ENCODE measurements around the gene ACSL3. TPM values are rescaled to one million over a fixed set of nuclear protein-coding genes. Genes with fewer than 3 reads are reported as not detected.

The ACSL3 gene
- total RNA-seq, 1 donor from 2014 or later, result 86.4 TPM

DNA sequence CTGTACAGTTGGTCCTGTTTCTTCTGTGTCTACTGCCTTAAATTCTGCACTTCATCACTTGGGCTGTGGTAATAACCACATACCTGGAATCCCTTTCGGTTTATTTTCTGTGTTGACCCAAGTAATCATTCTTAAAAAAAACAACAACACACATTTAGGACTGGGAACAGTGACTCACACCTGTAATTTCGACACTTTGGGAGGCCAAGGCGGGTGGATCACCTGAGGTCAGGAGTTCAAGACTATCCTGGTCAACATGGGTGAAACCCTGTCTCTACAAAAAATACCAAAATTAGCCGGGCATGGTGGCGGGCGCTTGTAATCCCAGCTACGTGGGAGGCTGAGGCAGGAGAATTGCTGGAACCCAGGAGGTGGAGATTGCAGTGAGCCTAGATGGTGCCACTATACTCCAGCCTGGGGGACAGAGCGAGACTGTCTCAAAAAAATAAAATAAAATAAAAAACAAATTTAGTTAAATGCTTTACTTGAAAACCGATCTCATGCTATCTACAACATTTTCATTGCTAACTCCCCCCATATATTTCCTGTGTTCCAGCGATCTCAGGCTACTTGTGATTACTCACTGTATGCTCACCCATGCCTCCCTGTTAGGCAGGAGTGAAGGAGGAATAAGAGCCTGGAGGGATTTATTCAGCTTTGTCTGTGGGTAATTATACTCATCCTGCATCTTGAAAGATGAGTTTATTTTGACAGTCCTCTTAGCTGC lies 18.2 kb downstream of the ACSL3 start:
- DNase-seq (ENCODE audit: extremely low read depth, low read depth, low spot score), result no peak

DNA sequence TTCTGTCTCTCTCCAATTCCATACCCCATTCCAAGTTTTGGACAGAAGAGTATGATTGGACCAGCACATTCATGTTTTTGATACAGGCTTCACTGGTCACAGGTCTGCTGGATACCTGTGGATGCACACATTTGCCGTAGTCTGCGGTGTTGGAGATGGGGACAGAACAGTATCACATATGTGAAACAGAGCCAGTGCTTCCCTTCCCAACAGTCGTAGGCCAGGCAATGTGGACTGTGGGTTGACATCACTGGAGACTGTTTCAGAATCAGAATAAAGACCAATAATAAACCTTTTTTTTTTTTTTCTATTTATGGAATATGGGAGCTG lies 18.7 kb downstream of the ACSL3 start:
- DNase-seq (ENCODE audit: extremely low read depth, low read depth, low spot score), result no peak

DNA sequence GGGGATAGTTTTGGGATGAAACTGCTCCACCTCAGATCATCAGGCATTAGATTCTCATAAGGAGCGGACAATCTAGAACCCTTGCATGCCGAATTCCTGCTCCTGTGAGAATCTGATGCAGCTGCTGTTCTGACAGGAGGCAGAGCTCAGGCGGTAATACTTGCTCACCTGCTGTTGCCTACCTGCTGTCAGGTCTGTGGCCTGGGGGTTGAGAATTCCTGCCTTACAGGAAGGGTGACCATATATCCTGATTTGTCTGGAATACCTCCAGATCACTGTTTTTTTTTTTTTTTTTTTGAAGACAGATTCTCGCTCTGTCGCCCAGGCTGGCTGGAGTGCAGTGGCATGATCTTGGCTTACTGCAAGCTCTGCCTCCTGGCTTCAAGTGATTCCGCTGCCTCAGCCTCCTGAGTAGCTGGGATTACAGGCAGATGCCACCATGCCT lies 21.7 kb downstream of the ACSL3 start:
- DNase-seq (ENCODE audit: extremely low read depth, low read depth, low spot score), result no peak

DNA sequence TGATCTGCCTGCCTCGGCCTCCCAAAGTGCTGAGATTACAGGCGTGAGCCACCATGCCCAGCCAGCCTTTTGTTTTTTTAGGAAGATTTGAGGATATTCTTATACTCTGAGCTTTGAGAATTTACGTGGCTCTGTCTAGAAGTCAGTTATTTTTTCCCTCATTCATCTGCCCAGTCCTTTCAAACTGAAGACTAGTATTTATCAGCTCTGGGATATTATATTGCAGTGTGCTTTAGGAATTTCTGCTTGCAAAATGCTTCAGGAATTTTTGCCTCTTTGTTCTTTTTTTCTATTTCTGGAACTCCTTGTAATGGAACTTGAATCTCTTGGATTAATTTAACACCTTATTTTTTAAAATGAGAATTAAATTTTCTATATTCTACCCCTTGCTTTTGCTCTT lies 22.6 kb downstream of the ACSL3 start:
- DNase-seq (ENCODE audit: extremely low read depth, low read depth, low spot score), result no peak

DNA sequence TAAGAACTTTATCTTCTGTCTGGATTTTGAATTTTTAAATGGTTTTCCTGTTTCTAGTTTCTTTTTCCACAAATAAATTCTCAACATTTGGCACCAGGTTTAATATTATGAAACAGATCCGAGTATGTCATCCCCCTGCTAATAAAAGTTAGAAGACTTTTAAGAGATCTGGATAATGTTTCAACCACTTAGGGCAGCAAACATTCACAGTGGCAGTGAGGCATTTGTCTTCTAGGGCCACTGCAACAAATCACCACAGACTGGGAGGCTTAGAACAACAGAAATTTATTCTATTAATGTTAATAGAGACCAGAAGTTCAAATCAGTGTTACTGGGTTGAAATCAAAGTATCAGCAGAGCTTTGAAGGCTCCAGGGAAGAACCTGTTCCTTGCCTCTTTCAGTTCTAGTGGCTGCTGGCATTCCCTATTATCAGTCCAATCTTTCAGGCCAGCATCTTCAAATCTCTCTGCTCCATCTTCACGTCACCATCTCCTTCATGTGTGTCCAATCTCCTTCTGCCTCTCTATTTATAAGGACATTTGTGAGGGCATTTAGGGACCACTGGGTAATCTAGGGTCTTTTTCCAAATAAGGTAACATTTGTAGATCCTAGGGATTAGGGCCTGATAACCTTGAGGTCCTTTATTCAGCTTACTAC lies 23.4 kb downstream of the ACSL3 start:
- DNase-seq (ENCODE audit: extremely low read depth, low read depth, low spot score), result no peak

DNA sequence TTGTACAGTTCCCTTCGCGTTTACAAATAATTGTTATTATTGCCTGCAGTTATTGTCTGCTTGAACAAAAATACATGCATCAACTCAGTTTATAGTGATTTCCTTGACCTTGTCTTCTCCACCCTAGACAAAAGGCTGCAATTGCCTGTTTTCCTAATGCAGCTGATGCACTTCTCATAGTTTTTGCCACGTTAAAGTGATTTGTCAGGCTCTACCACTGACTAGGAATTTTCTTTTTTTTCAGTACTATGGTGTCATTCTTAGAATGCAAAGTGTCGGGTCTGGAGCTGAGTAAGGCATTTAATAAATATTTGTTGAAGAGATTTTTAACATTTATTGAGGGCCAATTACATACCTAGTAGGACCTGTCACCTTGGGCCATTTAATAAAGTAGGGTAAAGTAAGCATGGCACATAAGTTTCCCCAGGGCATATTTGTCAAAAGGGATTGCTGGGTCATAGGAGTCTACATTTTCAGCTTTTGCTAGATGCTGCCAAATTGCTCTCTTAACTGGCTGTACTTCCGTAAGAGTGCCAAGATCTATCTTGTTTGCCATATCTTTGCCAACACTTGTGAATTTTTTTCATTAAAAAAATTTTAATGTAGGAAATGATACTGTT lies 24.1 kb downstream of the ACSL3 start:
- DNase-seq (ENCODE audit: extremely low read depth, low read depth, low spot score), result no peak

DNA sequence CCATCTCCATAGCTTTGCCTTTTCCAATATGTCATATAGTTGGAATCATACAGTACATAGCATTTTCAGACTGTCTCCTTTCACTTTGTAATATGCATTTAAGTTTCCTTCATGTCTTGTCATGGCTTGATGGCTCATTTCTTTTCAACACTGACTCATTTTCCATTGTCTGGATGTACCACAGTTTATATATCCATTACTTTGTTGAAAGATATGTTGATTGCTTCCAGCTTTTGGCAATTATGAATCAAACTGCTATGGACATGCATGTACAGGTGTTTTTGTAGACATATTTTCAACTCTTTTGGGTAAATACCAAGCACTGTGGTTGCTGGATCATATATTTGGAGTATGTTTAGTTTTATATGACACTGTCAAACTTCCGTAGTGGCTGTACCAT lies 26.3 kb downstream of the ACSL3 start:
- DNase-seq (ENCODE audit: extremely low read depth, low read depth, low spot score), result no peak

DNA sequence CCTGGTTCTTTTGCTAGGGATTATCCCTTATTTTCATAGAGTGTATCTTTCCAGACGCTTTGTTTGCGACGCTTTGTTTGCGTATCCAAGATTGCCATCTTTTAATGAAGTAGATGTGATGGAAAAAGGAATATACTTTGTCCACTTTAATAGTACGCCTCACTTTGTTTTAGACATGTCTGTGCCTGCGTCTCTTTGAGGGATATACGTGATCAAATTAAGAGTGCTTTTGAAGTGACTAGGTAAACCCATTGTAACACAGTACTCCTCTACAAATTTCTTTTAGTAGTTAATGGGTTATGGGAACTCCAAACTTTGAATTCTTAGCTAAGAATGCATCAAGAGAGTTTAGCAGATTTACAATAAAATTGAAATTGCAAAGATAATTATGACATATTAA lies 27.9 kb downstream of the ACSL3 start:
- DNase-seq (ENCODE audit: extremely low read depth, low read depth, low spot score), result no peak

DNA sequence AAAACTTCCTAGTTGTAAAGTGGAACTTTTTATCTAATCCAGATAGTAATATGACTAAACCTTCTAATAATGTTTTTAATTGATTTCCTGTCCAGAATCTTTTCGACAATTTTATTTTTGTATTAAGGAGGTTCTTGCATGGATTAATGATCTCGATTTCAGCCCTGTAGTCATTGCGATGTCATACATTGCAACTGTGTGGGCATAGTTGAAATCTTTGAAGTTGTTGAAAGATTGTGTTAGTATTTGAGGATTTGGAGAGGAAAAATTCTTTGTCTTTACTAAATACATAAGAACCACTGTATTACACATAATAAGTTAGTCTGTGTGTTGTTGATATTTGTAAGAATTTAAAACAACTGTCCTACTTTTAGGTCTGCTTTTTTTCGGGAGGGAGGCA lies 31.1 kb downstream of the ACSL3 start:
- DNase-seq (ENCODE audit: extremely low read depth, low read depth, low spot score), result no peak

DNA sequence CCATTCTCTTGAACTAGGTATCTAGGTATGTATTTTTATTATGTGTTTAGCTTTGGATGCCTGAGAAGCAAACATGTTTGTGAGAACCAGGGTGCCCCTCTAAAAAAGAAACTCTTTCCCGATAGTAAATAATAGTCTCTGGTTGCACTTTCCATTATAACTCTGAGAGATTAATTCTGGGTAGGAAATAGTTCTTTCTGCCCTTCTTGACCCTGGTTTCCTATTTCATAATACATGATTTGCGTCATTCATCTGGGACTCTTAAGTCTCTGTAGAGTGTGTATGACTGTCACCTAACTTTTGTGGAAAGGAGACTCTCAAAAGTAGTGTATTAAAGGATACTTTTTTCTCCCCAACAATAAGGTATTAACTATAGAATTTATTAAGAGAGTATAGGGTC lies 31.5 kb downstream of the ACSL3 start:
- no peak for DNase-seq (ENCODE audit: extremely low read depth, low read depth, low spot score)

DNA sequence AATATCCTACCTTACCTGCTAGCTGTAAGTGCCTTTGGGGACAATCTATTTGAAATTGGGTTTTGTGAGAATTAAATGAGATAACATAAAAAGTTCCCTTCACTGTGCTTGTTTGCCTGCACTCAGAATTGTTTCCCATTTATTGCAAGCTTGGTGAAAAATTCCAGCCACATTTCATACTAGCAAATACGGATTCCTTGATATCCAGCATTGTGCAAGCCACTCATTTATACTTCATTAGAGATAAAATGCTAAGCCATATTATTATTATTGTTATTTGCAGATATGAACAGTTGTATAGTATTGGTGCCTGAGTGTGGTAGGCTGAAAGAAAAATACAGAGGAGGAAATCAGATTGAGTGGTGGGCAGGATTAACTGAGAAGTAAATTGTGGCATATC lies 31.9 kb downstream of the ACSL3 start:
- no peak for DNase-seq (ENCODE audit: extremely low read depth, low read depth, low spot score)

DNA sequence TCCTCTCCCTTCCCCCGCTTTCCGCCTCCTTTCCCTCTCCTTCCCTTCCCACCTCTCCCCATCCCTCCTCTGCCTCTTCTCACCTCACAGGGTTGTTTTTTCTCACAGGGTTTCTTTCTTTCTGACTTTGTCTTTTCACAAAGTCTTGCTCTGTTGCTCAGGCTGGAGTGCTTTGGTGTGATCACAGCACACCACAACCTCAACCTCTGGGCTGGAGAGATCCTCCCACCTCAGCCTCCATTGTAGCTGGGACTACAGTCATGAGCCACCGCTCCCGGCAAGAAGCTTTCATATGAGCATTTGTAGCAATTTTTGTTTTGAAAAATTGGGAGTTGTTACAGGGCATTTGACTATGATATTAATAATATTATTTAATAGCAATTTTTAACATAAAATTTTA lies 32.9 kb downstream of the ACSL3 start:
- DNase-seq (ENCODE audit: extremely low read depth, low read depth, low spot score), result no peak

DNA sequence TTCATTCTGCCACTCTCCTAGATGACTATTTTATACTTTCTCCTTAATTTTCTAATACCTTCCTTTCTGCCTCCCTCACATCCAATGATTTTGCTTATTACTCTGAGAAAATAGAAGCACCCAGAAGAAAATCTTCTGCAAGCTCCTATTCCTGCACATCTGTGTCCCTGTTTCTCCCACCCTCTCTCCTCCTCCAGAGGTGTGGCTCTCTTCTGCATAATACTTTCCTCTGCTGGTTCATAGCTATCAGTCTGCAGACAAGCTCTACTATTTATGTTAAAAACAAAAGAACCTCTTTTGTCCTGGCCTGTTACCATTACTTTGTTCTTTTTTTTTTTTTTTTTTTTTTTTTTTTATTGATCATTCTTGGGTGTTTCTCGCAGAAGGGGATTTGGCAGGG lies 34.3 kb downstream of the ACSL3 start:
- no peak for DNase-seq (ENCODE audit: extremely low read depth, low read depth, low spot score)

DNA sequence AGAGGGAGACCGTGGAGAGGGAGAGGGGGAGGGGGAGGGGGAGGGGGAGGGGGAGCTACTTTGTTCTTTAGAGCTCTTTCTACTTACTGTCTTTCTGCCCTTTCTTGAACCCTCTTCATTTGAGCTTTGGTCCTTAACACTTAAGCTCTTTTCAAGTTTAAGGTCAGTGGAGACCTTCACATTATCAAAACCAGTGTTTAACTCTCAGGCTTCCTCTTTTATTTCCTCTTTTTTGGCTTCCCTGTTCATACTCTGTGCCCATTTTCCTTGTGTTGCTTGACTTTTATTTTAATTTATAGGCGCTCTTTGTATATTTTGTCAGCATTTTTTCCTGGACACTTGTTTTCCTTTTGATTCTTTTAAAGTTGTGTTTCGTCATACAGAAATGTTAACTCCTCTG lies 37.1 kb downstream of the ACSL3 start:
- no peak for DNase-seq (ENCODE audit: extremely low read depth, low read depth, low spot score)

DNA sequence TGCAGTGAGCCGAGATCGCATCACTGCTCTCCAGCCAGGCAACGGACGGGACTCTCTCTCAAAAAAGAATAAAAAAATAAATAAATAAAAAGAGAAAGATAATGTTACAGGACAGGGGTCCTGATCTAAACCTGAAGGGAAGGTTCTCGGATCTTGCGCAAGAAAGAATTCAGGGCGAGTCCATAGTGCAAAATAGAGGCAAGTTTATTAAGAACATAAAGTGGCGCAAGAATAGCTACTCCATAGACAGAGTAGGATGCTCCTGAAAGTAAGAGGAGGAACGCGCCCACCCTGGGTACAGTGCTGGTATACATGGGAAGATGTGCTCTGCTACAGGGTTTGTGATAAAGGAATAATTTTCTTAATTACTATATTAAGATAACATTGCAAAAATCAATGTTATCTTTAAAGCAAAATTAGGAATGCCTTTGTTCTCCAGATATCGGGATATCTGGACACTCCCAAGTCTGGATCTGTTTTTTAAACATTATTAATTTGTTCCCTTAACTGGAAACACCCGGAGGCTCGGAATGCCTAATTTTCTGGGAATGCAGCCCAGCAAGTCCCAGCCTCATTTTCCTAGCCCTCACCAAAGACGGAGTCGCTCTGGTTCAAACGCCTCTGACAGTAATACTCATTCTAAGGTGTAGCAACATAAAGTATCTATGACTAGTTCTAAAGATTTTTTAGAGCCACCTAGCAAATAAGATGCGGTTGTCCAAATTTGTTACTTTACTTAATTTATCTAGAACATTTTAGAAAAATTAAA lies 38.8 kb downstream of the ACSL3 start:
- DNase-seq (ENCODE audit: extremely low read depth, low read depth, low spot score), result no peak

DNA sequence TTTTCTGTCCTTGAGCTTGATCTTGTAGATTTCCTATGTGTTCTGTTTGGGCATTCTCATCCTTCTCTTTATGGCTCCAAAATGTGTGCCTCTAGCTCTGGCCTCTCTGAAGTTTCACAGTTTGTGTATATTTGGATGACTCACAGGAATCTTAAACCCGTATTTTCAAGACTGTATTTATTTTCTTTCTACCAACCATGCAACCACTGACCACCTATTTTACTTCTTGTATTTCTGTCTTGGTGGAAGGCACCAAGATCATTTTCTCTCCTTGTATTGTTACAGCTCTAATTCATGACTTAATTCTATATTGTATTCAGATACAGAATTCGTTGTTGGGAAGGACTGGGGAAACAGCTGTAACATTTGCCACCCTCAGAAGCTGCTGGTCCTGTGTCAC lies 39.5 kb downstream of the ACSL3 start:
- DNase-seq (ENCODE audit: extremely low read depth, low read depth, low spot score), result no peak

DNA sequence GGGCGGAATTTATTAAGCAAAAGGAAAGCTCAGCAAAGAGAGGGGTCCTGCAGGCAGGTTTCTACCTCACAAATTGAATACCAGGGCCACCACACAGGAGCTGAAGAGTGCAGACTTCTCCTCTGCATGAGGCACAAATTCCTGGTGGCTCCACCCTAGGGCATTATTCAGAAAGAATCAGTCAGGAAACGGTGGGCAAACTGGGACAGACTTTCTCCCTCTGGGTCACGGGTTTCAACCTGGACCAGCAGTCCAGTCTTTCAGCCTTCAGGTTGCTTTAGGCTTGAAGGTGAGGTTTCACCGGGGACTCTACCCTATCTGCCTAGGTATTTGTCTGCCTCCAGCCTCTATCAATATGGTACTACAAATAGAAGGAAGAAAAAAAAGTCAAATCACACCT lies 41.8 kb downstream of the ACSL3 start:
- no peak for DNase-seq (ENCODE audit: extremely low read depth, low read depth, low spot score)

DNA sequence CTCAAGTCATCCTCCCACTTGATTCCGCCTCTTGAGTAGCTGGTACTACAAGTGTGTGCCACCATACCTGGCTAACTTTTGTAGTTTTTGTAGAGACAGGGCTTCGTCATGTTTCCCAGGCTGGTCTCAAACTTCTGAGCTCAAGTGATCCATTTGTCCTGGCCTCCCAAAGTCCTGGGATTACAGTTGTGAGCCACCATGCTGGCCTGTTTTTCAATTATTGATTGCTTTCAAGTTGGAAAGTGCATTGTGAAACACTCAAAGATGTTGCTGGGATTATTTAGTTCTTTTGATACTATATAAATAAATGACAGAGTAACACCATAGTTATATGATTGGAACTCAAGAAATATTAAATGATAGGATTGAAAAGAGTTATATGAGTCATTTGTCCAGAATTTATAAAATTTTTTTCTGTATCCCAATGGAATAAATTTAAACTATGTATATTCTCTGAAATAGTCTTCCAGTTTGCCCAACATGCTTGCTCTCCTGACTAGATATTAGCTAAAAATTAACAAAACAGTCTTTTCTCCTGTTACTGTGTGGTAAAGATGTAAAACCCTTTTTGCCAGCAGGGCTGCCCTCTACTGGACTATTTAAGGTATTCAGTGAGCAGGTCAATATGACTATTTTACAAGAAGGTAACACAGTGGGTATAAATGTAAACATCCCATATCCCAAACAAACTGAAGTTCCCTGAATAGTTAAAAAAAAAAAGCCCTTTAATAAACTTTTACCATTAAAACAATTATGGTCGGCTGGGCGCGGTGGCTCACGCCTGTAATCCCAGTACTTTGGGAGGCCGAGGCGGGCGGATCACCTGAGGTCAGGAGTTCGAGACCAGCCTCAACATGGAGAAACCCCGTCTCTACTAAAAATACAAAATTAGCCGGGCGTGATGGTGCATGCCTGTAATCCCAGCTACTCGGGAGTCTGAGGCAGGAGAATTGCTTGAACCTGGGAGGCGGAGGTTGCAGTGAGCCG lies 42.7 kb downstream of the ACSL3 start:
- DNase-seq (ENCODE audit: extremely low read depth, low read depth, low spot score), result no peak

DNA sequence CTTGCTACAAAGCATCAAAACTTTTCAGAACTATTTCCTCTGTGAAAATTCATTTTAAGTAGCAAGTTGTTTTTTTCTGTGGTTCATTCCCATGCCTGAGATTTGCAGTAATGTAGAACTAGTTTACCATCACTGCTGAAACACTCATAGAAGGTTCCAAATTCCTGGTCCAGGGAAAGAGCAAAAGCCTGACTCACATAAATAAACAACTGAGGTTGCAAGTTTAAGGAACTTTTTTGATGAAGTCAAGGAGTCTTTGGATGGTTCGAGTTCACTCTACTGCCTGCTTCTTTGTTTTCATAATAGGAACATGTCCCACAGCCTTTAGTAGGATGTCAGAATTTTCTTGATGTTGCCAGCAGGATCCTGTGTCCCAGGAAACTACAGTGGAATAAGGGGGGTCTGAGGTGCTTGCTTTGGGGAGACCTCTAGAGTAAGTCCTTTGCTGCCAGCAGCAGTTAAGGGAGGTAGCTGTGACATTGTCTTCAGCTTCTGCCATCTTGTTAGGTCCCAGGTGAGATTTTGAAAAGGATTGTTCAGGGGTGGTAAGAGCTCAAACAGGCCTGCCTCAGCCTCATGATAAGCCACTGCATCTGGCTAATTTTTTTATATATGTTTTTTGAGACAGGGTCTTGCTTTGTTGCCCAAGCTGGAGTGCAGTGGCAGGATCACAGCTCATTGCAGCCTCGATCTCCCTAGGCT lies 43.9 kb downstream of the ACSL3 start:
- DNase-seq (ENCODE audit: extremely low read depth, low read depth, low spot score), result no peak

DNA sequence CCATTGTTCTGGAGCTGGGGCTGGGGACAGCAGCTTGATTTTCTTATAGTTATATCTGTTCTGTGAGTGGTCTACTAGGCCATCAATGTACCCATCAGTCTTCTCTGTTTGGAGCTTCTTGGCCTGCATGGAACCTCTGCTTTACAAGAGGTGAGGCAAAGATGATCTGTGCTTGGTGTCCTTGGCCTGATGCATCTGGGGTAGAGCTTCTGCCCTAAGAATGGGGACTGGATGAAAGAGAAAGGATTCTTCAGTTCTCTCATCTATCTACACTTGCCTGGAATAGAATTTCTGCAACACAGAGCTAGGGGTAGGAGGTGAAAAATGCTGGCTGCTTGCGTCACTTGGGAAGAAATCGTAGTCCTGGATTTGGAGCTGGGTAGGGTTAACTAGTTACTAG lies 46.2 kb downstream of the ACSL3 start:
- no peak for DNase-seq (ENCODE audit: extremely low read depth, low read depth, low spot score)
